Esophagus mucosa (tissue), 1 donor: Measurements from ENCODE around the gene LEKR1. TPM values are rescaled to one million over a fixed set of nuclear protein-coding genes. Genes with fewer than 3 reads are reported as not detected.
A peak's percentile ranks its signal among the peaks of the same experiment; 100 is the strongest.
"Not testable (repeated sequence)": the region's sequence is repeated elsewhere in the genome, so short reads cannot be mapped to it uniquely, and the experiment has no call there.

Experiments used
- ATAC-seq: fragments of 200-7000 bp; cut with Tn5 transposase; one replicate; pipeline ENCODE4 v1.9.1; 2020
- total RNA-seq: library from RNA; stranded (reverse); gene quantifications from one replicate; pipeline ENCODE4 v1.2.4, GENCODE V29; 2023
- donor health status: DM: yes; HTN: yes; CAD: no.

The LEKR1 gene
- total RNA-seq, 1 donor from 2014 or later, result 1.2 TPM

GRCh38 chr3:156838035-156838434 is 11.9 kb downstream of the LEKR1 start:
- ATAC-seq, result no peak

GRCh38 chr3:156840826-156841689 is 14.9 kb downstream of the LEKR1 start:
- no peak for ATAC-seq

GRCh38 chr3:156843071-156843808 is 17.1 kb downstream of the LEKR1 start:
- ATAC-seq, result no peak

GRCh38 chr3:156847752-156848448 is 21.7 kb downstream of the LEKR1 start:
- no peak for ATAC-seq

- ATAC-seq, result no peak
Measured at GRCh38 chr3:156859578-156859977, 33.4 kb downstream of the LEKR1 start.

GRCh38 chr3:156860873-156861272 is 34.7 kb downstream of the LEKR1 start:
- peak; percentile 63 for ATAC-seq

- peak; percentile 82 for ATAC-seq
Measured at GRCh38 chr3:156862338-156862737, 36.2 kb downstream of the LEKR1 start.

GRCh38 chr3:156865732-156866131 is 39.6 kb downstream of the LEKR1 start:
- ATAC-seq, result no peak

GRCh38 chr3:156867174-156867573 is 41.0 kb downstream of the LEKR1 start:
- ATAC-seq, result no peak

GRCh38 chr3:156867920-156868319 is 41.8 kb downstream of the LEKR1 start:
- no peak for ATAC-seq

GRCh38 chr3:156873906-156874305 is 47.8 kb downstream of the LEKR1 start:
- no peak for ATAC-seq

- not testable (repeated sequence) for ATAC-seq
Measured at GRCh38 chr3:156879491-156879890, 53.3 kb downstream of the LEKR1 start.

- no peak for ATAC-seq
Measured at GRCh38 chr3:156885761-156886160, 59.6 kb downstream of the LEKR1 start.

GRCh38 chr3:156888176-156888575 is 62.0 kb downstream of the LEKR1 start:
- ATAC-seq, result no peak

GRCh38 chr3:156888576-156888975 is 62.4 kb downstream of the LEKR1 start:
- no peak for ATAC-seq

- no peak for ATAC-seq
Measured at GRCh38 chr3:156892701-156893100, 66.5 kb downstream of the LEKR1 start.

GRCh38 chr3:156895374-156895773 is 69.2 kb downstream of the LEKR1 start:
- ATAC-seq, result not testable (repeated sequence)

GRCh38 chr3:156897851-156898250 is 71.7 kb downstream of the LEKR1 start:
- not testable (repeated sequence) for ATAC-seq

- no peak for ATAC-seq
Measured at GRCh38 chr3:156898296-156898880, 72.2 kb downstream of the LEKR1 start.

- ATAC-seq, result no peak
Measured at GRCh38 chr3:156899951-156900350, 73.8 kb downstream of the LEKR1 start.

GRCh38 chr3:156902916-156903315 is 76.8 kb downstream of the LEKR1 start:
- no peak for ATAC-seq

GRCh38 chr3:156906275-156906674 is 80.1 kb downstream of the LEKR1 start:
- no peak for ATAC-seq

- no peak for ATAC-seq
Measured at GRCh38 chr3:156908398-156908797, 82.2 kb downstream of the LEKR1 start.
